H1 (cell line): Measurements from ENCODE around the gene KCND3. TPM values are rescaled to one million over a fixed set of nuclear protein-coding genes. Genes with fewer than 3 reads are reported as not detected.

Experiments
- CTCF ChIA-PET: fragments of 300-600 bp; sonication (Branson Sonifier 250); formaldehyde crosslinking; loops from one replicate; lab custom pipeline; 2021; ENCODE audit not compliant: partially characterized antibody; lab: Charles Lee
- POLR2A ChIA-PET: fragments of 300-600 bp; sonication (Branson Sonifier 250); formaldehyde crosslinking; loops from one replicate; lab custom pipeline; 2021; ENCODE audit warnings: inconsistent platforms; ENCODE audit not compliant: partially characterized antibody; lab: Charles Lee
- DNase-seq, 2 experiments: peaks; one replicate each; pipeline versions ENCODE4 v3.0.0 to v3.0.0-alpha.2; 2010 to 2022; ENCODE audit warnings: low spot score in 2 of 2, low read depth in 1 of 2, mixed read lengths in 1 of 2
- FAIRE-seq: peaks from 2 replicates; lab custom pipeline; 2011; peaks lifted over from hg19 to GRCh38; lab: Jason Lieb, UNC
- H2AFZ ChIP-seq: 2 replicates; pipeline ENCODE4 v1.8.1; 2012; ENCODE audit warnings: low read length, inconsistent platforms
- H2AK5ac ChIP-seq: 2 replicates; pipeline ENCODE4 v1.6.1; 2013; ENCODE audit warnings: low read depth, low read length
- H2BK120ac ChIP-seq: replicated peaks from 2 replicates; pipeline ENCODE3; 2013; ENCODE audit warnings: low read depth, low read length, inconsistent platforms
- H2BK12ac ChIP-seq: 2 replicates; pipeline ENCODE4 v1.6.1; 2013; ENCODE audit warnings: low read depth, low read length
- H2BK15ac ChIP-seq: 2 replicates; pipeline ENCODE4 v1.6.1; 2013; ENCODE audit warnings: low read length
- H2BK20ac ChIP-seq: 2 replicates; pipeline ENCODE4 v1.6.1; 2013; ENCODE audit warnings: low read length
- H2BK5ac ChIP-seq: 2 replicates; pipeline ENCODE4 v1.6.1; 2013; ENCODE audit warnings: low read depth, low read length
- H3K14ac ChIP-seq: 2 replicates; pipeline ENCODE4 v1.6.1; 2013; ENCODE audit warnings: inconsistent platforms; ENCODE audit not compliant: insufficient read length
- H3K18ac ChIP-seq: 2 replicates; pipeline ENCODE4 v1.6.1; 2013; ENCODE audit warnings: low read length; ENCODE audit errors: extremely low read depth
- H3K23ac ChIP-seq: 2 replicates; pipeline ENCODE4 v1.6.1; 2013; ENCODE audit warnings: inconsistent platforms; ENCODE audit not compliant: insufficient read length
- H3K23me2 ChIP-seq: 2 replicates; pipeline ENCODE4 v1.6.1; 2013; ENCODE audit warnings: low read depth, low read length
- H3K27ac ChIP-seq: 2 replicates; pipeline ENCODE4 v1.6.1; 2011; ENCODE audit warnings: low read depth, low read length, inconsistent platforms
- H3K27me3 ChIP-seq, 4 experiments: replicated peaks in 1 of 4; 1 replicate in 1 of 4; 2 replicates in 3 of 4; pipeline versions ENCODE4 v1.6.1 to v1.8.1; 2011 to 2013; ENCODE audit warnings: low read length in 3 of 4, mild to moderate bottlenecking in 3 of 4, inconsistent platforms in 2 of 4, mixed read lengths in 2 of 4, moderate library complexity in 1 of 4; ENCODE audit not compliant: control insufficient read depth in 3 of 4, insufficient read depth in 3 of 4; ENCODE audit errors: extremely low read depth in 1 of 4
- H3K36me3 ChIP-seq, 4 experiments: 2 replicates each; pipeline versions ENCODE4 v1.6.1 to v1.8.1; 2011 to 2013; ENCODE audit warnings: mild to moderate bottlenecking in 4 of 4, low read length in 3 of 4, moderate library complexity in 2 of 4, control low read depth in 1 of 4, inconsistent platforms in 1 of 4; ENCODE audit not compliant: insufficient read depth in 4 of 4, control insufficient read depth in 2 of 4
- H3K4ac ChIP-seq: replicated peaks from 2 replicates; pipeline ENCODE3; 2013; ENCODE audit warnings: low read length, low read depth, mixed read lengths, inconsistent platforms; ENCODE audit not compliant: insufficient read length
- H3K4me1 ChIP-seq, 4 experiments: replicated peaks in 1 of 4; 1 replicate in 1 of 4; 2 replicates in 3 of 4; pipeline versions ENCODE4 v1.6.1 to v1.8.1; 2011 to 2013; ENCODE audit warnings: low read length in 3 of 4, inconsistent platforms in 2 of 4, mixed read lengths in 1 of 4; ENCODE audit not compliant: insufficient read depth in 4 of 4, control insufficient read depth in 3 of 4
- H3K4me2 ChIP-seq, 2 experiments: 2 replicates each; pipeline versions ENCODE4 v1.6.1 to v1.8.1; 2011 to 2013; ENCODE audit warnings: low read depth in 2 of 2, low read length in 2 of 2, control low read depth in 1 of 2, inconsistent platforms in 1 of 2, mild to moderate bottlenecking in 1 of 2; ENCODE audit not compliant: insufficient read depth in 1 of 2
- H3K4me3 ChIP-seq, 4 experiments: fragments of 200-600, 300-600 bp in 1 of 4; sonication (generic), shearing (Covaris generic), sonication (Bioruptor Twin) in 1 of 4; 2 replicates each; pipeline versions ENCODE4 v1.5.1 to v1.8.1; 2011 to 2016; ENCODE audit warnings: low read length in 4 of 4, low read depth in 3 of 4, control low read depth in 2 of 4, inconsistent platforms in 2 of 4, mild to moderate bottlenecking in 2 of 4, mixed read lengths in 1 of 4, moderate library complexity in 1 of 4; ENCODE audit not compliant: insufficient read depth in 2 of 4; ENCODE audit errors: extremely low read depth in 1 of 4
- H3K56ac ChIP-seq: replicated peaks from 2 replicates; pipeline ENCODE3; 2013; ENCODE audit warnings: low read depth, mild to moderate bottlenecking, mixed read lengths, low read length, inconsistent platforms; ENCODE audit not compliant: insufficient read length
- H3K79me1 ChIP-seq: 2 replicates; pipeline ENCODE4 v1.6.1; 2013; ENCODE audit warnings: low read depth, low read length, control low read depth
- H3K79me2 ChIP-seq, 2 experiments: 2 replicates each; pipeline versions ENCODE4 v1.6.1 to v1.8.1; 2012 to 2013; ENCODE audit warnings: low read length in 2 of 2, mild to moderate bottlenecking in 2 of 2, inconsistent platforms in 1 of 2; ENCODE audit not compliant: insufficient read depth in 2 of 2, control insufficient read depth in 1 of 2
- H3K9ac ChIP-seq, 4 experiments: replicated peaks in 1 of 4; 1 replicate in 1 of 4; 2 replicates in 3 of 4; pipeline versions ENCODE4 v1.6.1 to v1.8.1; 2011 to 2013; ENCODE audit warnings: low read depth in 3 of 4, low read length in 3 of 4, control low read depth in 2 of 4, mild to moderate bottlenecking in 2 of 4, moderate library complexity in 2 of 4, inconsistent platforms in 1 of 4; ENCODE audit errors: extremely low read depth in 1 of 4
- H3K9me3 ChIP-seq, 2 experiments: 2 replicates each; pipeline versions ENCODE4 v1.6.1 to v1.8.1; 2012 to 2013; ENCODE audit warnings: mild to moderate bottlenecking in 2 of 2, moderate library complexity in 2 of 2, control low read depth in 1 of 2, inconsistent platforms in 1 of 2, low read depth in 1 of 2, low read length in 1 of 2, mixed read lengths in 1 of 2; ENCODE audit not compliant: insufficient read depth in 2 of 2
- H4K20me1 ChIP-seq, 2 experiments: replicated peaks in 1 of 2; 2 replicates each; pipeline versions ENCODE3 to v1.8.1; 2011 to 2013; ENCODE audit warnings: inconsistent platforms in 2 of 2, low read length in 2 of 2, mild to moderate bottlenecking in 1 of 2; ENCODE audit not compliant: insufficient read depth in 2 of 2, control insufficient read depth in 1 of 2
- H4K5ac ChIP-seq: 2 replicates; pipeline ENCODE4 v1.6.1; 2013; ENCODE audit warnings: low read length, low read depth, mixed read lengths, inconsistent platforms; ENCODE audit not compliant: insufficient read length
- H4K8ac ChIP-seq: 2 replicates; pipeline ENCODE4 v1.8.0; 2013; ENCODE audit warnings: mild to moderate bottlenecking, moderate library complexity, low read length, inconsistent platforms; ENCODE audit not compliant: insufficient read depth; ENCODE audit errors: extremely low read depth
- H4K91ac ChIP-seq: replicated peaks from 2 replicates; pipeline ENCODE3; 2013; ENCODE audit warnings: low read length, mixed read lengths, inconsistent platforms; ENCODE audit not compliant: insufficient read length
- BCL11A ChIP-seq, 2 experiments: IDR thresholded peaks; one replicate each; pipeline ENCODE4 v1.6.1; 2011; ENCODE audit warnings: low read depth in 2 of 2, low read length in 2 of 2, mild to moderate bottlenecking in 2 of 2
- CTBP2 ChIP-seq: IDR thresholded peaks from 2 replicates; pipeline ENCODE4 v1.7.0; 2011; ENCODE audit warnings: borderline replicate concordance, mild to moderate bottlenecking, moderate library complexity, mixed read lengths, low read length; ENCODE audit not compliant: insufficient read depth, insufficient read length
- CTCF ChIP-seq, 3 experiments: IDR thresholded peaks; 1 replicate in 2 of 3; 2 replicates in 1 of 3; pipeline versions ENCODE4 v1.5.1 to v1.6.1; 2011; ENCODE audit warnings: low read length in 3 of 3, mild to moderate bottlenecking in 3 of 3, inconsistent platforms in 2 of 3, low read depth in 1 of 3, moderate library complexity in 1 of 3; ENCODE audit not compliant: insufficient read depth in 1 of 3; ENCODE audit errors: control extremely low read depth in 1 of 3
- E2F6 ChIP-seq: IDR thresholded peaks from 2 replicates; pipeline ENCODE4 v1.6.1; 2012; ENCODE audit warnings: inconsistent platforms
- HDAC2 ChIP-seq, 2 experiments: fragments of 300-600 bp in 1 of 2; sonication (generic) in 1 of 2; IDR thresholded peaks; 2 replicates each; pipeline ENCODE4 v1.6.1; 2011 to 2012; ENCODE audit warnings: low read depth in 2 of 2, low read length in 2 of 2, mild to moderate bottlenecking in 2 of 2, moderate library complexity in 2 of 2, borderline replicate concordance in 1 of 2, inconsistent platforms in 1 of 2
- PHF8 ChIP-seq: fragments of 200-600 bp; sonication (generic); conservative IDR thresholded peaks from 2 replicates; pipeline ENCODE4 v1.7.1; 2012; ENCODE audit warnings: low read depth, mild to moderate bottlenecking, inconsistent platforms, low read length, moderate library complexity
- POLR2A ChIP-seq, 2 experiments: IDR thresholded peaks; 1 replicate in 1 of 2; 2 replicates in 1 of 2; pipeline ENCODE4 v1.6.1; 2011; ENCODE audit warnings: low read depth in 2 of 2, low read length in 2 of 2, mild to moderate bottlenecking in 2 of 2; ENCODE audit errors: control extremely low read depth in 1 of 2
- POLR2AphosphoS5 ChIP-seq: IDR thresholded peaks from 2 replicates; pipeline ENCODE4 v1.6.1; 2011; ENCODE audit warnings: low read depth, low read length
- SIX5 ChIP-seq: IDR thresholded peaks from 2 replicates; pipeline ENCODE4 v1.6.1; 2011; ENCODE audit warnings: mild to moderate bottlenecking, low read depth, low read length
- TAF7 ChIP-seq: optimal IDR thresholded peaks from 2 replicates; pipeline ENCODE3; 2011; ENCODE audit warnings: low read depth, mild to moderate bottlenecking, inconsistent platforms, low read length, moderate library complexity, borderline replicate concordance
- TCF12 ChIP-seq: IDR thresholded peaks from 2 replicates; pipeline ENCODE4 v1.6.1; 2011; ENCODE audit warnings: low read depth, mild to moderate bottlenecking, low read length
- WGBS, 2 experiments: shearing (Covaris generic) in 1 of 2; methylation state at CpG; one replicate each; pipeline versions ENCODE4 v1.1.6 to v1.1.7; 2013 to 2015; ENCODE audit warnings: low lambda C conversion rate in 2 of 2, mixed read lengths in 2 of 2, inconsistent platforms in 1 of 2, low coverage in 1 of 2, missing lambda C conversion rate in 1 of 2; ENCODE audit not compliant: insufficient replicate concordance in 2 of 2, insufficient coverage in 1 of 2, insufficient read length in 1 of 2; ENCODE audit errors: extremely low coverage in 1 of 2, missing lambda C conversion rate in 1 of 2; 5-methylcytosine and 5-hydroxymethylcytosine counted together
- polyA plus RNA-seq, 7 experiments: library from polyadenylated mRNA; depleted of rRNA in 3 of 7; stranded (reverse) in 5 of 7; unstranded in 2 of 7; fragments of >200 nt in 5 of 7; fragments of 200-250 nt in 2 of 7; gene quantifications; 1 replicate in 5 of 7; 2 replicates in 1 of 7; 4 replicates in 1 of 7; pipeline versions ENCODE4 v1.2.1 to v1.2.3, GENCODE V29; 2011 to 2013; ENCODE audit warnings: missing spikeins in 2 of 7, mixed read lengths in 2 of 7
- total RNA-seq: library from RNA; stranded (reverse); fragmentation: NEBNext Ultra II Directional; extraction: Animal tissue kit (Norgen Biotek cat#: 25700); gene quantifications from 2 replicates; pipeline ENCODE4 v1.2.1, GENCODE V29; 2021

KCND3 gene
- total and polyA plus RNA-seq, 2 of the 8 experiments (the other 6 are each of a cell fraction or from before 2014, with no cell fraction given) = 0.14 to 0.48 TPM

GRCh38 chr1:111894497-111894896 lies 95.0 kb downstream of the KCND3 start:
- Histone ChIP-seq H3K79me1 (no peaks in the 10 kb centered on the region), H3K14ac (no peak overlapping the region), H2BK5ac (no peak overlapping the region), H3K56ac (no peak overlapping the region), H3K27ac (no peak overlapping the region), H3K4ac (no peak overlapping the region), H2AFZ (no peak overlapping the region), H3K36me3 (no peaks in the 10 kb centered on the region; a peak in 1 of 8 replicates), H2BK20ac (no peak overlapping the region), H4K20me1 (no peaks in the 10 kb centered on the region), H3K4me2 (no peak overlapping the region), H3K23me2 (no peaks in the 10 kb centered on the region), H2BK120ac (no peak overlapping the region), H3K18ac (no peak overlapping the region), H3K4me3 (no peak overlapping the region), H3K23ac (no peak overlapping the region), H3K27me3 (no peaks in the 10 kb centered on the region), H4K8ac (no peak overlapping the region), H3K4me1 (peaks cover 0 to 2% (median 0%) of the 10 kb centered on the region in 4 experiments; a peak in 1 of 7 replicates), H2BK15ac (no peak overlapping the region), H4K91ac (no peak overlapping the region), H3K9ac (no peak overlapping the region), H2BK12ac (no peak overlapping the region), H4K5ac (no peak overlapping the region), H3K9me3 (no peaks in the 10 kb centered on the region), H2AK5ac (no peak overlapping the region), H3K79me2 (no peaks in the 10 kb centered on the region)
- ChIA-PET POLR2A (no interaction called here), CTCF (interaction anchor here (1.0 kb wide), 1 partner anchor 147 kb away, joined by 3 read pairs; no protein-coding TSS in a partner anchor)
- no peak for FAIRE-seq
- DNase-seq = no peak
- 84% methylated on average over 6 of the region's 6 CpGs; no CpG with 5 or more reads in 1 of the 2 experiments for WGBS, 2 experiments
- TF ChIP-seq POLR2AphosphoS5 = no peak
- TF ChIP-seq POLR2A (IDR thresholded peaks at IDR 0.05; ENCODE audit: control extremely low read depth in 1 of 2, low read depth in 2 of 2, low read length in 2 of 2) = no peak
- no peak for TF ChIP-seq E2F6
- no peak for TF ChIP-seq CTBP2
- TF ChIP-seq CTCF (IDR thresholded peaks at IDR 0.05; ENCODE audit: control extremely low read depth in 1 of 3, insufficient read depth in 1 of 3, low read depth in 1 of 3, low read length in 3 of 3) = no peak
- TF ChIP-seq HDAC2 (IDR thresholded peaks at IDR 0.05; ENCODE audit: borderline replicate concordance in 1 of 2, low read depth in 2 of 2, low read length in 2 of 2) = no peak
- no peak for TF ChIP-seq BCL11A (IDR thresholded peaks at IDR 0.05; ENCODE audit: low read depth in 2 of 2, low read length in 2 of 2)
- TF ChIP-seq TAF7 = no peak
- TF ChIP-seq TCF12 = no peak
- TF ChIP-seq SIX5 = no peak
- no peak for TF ChIP-seq PHF8
